Measurements from ENCODE around the gene TMEM100.

GRCh38 chr17:55730380-55730779 is 7.7 kb upstream of the TMEM100 start:
- TF ChIP-seq, protein P1, sequence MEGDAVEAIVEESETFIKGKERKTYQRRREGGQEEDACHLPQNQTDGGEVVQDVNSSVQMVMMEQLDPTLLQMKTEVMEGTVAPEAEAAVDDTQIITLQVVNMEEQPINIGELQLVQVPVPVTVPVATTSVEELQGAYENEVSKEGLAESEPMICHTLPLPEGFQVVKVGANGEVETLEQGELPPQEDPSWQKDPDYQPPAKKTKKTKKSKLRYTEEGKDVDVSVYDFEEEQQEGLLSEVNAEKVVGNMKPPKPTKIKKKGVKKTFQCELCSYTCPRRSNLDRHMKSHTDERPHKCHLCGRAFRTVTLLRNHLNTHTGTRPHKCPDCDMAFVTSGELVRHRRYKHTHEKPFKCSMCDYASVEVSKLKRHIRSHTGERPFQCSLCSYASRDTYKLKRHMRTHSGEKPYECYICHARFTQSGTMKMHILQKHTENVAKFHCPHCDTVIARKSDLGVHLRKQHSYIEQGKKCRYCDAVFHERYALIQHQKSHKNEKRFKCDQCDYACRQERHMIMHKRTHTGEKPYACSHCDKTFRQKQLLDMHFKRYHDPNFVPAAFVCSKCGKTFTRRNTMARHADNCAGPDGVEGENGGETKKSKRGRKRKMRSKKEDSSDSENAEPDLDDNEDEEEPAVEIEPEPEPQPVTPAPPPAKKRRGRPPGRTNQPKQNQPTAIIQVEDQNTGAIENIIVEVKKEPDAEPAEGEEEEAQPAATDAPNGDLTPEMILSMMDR (conservative IDR thresholded peaks at IDR 0.05 in 1 of 2, IDR thresholded peaks at IDR 0.05 in 1 of 2; ENCODE audit: extremely low read depth in 1 of 2, insufficient read depth in 1 of 2, low read depth in 1 of 2, low read length in 2 of 2): no peak
- TF ChIP-seq EZH2 (IDR thresholded peaks at IDR 0.05; ENCODE audit: borderline replicate concordance, low read length): no peak
